HFF-Myc (cell line): Measurements from ENCODE around the gene LCN6.

Experiments
- DNase-seq: peaks from one replicate; pipeline ENCODE4 v3.0.0-alpha.2; 2011; ENCODE audit warnings: low read depth; ENCODE audit errors: extremely low read depth
- H3K4me3 ChIP-seq: replicated peaks from 2 replicates; pipeline ENCODE4 v1.5.1; 2011; ENCODE audit warnings: low read depth, mild to moderate bottlenecking, control low read depth, low read length
- CTCF ChIP-seq: IDR thresholded peaks from 2 replicates; pipeline ENCODE4 v1.5.1; 2012; ENCODE audit warnings: mild to moderate bottlenecking, low read depth, low read length, control low read depth; ENCODE audit errors: missing control alignments

The LCN6 gene

GRCh38 chr9:136741883-136742571 is 6.3 kb downstream of the LCN6 start:
- DNase-seq: no peak
- no peak for TF ChIP-seq CTCF
- H3K4me3 ChIP-seq: no peak overlapping the region

- no peak for TF ChIP-seq CTCF
- no peak overlapping the region for H3K4me3 ChIP-seq
- DNase-seq: no peak
Observed at GRCh38 chr9:136740971-136741882, 7.1 kb downstream of the LCN6 start.

GRCh38 chr9:136740491-136740890 is 7.8 kb downstream of the LCN6 start:
- no peak for TF ChIP-seq CTCF
- DNase-seq: no peak
- no peak overlapping the region for H3K4me3 ChIP-seq

GRCh38 chr9:136740069-136740468 is 8.3 kb downstream of the LCN6 start:
- no peak for TF ChIP-seq CTCF
- H3K4me3 ChIP-seq: no peak overlapping the region
- DNase-seq: no peak

- DNase-seq: no peak
- H3K4me3 ChIP-seq: no peak overlapping the region
- TF ChIP-seq CTCF: no peak
Observed at GRCh38 chr9:136739509-136739908, 8.8 kb downstream of the LCN6 start.

GRCh38 chr9:136738960-136739359 is 9.4 kb downstream of the LCN6 start:
- DNase-seq: no peak
- no peak overlapping the region for H3K4me3 ChIP-seq
- no peak for TF ChIP-seq CTCF
